ENCODE data around the gene CCDC70.

CCDC70 gene

GRCh38 chr13:51912091-51912490 is 50.3 kb downstream of the CCDC70 start:
- no peak for DNase-seq

DNA sequence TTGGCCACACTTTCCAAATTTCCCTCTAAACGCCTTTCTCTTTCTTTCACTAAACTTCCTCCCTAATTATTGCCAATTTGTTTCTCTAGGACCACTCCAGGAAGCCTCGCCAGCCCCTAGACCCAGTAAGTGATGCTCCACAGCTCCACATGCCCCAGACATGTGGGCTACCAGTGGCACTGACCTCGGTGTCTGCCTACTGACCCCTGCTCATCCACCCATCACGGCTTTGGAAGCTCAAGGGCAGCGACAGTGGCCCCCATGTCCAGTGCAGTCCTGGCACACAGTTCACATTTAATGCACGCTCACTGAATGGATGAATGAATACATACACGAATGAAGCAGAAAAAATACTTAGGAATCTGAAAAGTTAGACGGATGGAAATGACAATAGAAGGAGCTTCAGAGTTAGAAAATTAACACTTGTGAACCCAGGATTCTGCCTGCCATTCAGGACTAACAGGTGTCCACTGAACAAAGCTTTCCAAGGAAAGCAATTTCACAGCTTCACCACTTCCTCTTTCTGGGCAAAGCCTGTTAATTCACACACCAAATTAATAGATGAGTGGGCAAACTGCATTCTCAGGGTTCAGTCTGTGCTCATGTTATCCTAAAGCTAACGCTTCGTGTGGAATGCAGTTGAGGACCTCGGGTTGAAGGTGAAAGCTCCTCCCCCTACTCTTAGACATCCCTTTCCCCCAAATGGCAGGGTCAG is 50.9 kb downstream of the CCDC70 start:
- DNase-seq, result no peak

GRCh38 chr13:51913421-51914136 is 51.8 kb downstream of the CCDC70 start:
- no peak for DNase-seq

DNA sequence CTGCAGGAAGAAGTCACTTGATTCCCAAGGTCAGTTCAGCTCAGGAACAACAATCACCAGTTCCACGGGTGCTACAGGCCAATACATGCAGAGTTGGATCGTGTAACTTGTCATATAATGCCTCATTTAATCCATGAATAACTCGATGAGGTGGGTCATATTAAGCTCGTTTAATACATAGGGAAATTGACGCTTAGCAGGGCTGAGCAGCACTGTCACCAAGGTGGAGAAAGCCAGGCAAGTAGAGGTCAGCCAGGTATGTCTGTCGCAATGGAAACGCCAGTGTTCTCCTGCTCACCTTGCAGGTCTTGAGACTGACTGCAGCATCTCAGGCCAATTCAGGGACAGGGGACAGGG is 52.3 kb downstream of the CCDC70 start:
- no peak for DNase-seq

Data from stimulated activated CD4-positive, alpha-beta T cell treated with anti-CD3 and anti-CD28 coated beads, Interleukin-1b, Interleukin-23, amount 100 ng/mL, for 48 hours (primary cell).